Left colon (tissue), 2 donors: Measurements from ENCODE around the gene CEMIP. TPM values are rescaled to one million over a fixed set of nuclear protein-coding genes. Genes with fewer than 3 reads are reported as not detected.

ENCODE experiments used
- ATAC-seq: fragments of 200-7000 bp; cut with Tn5 transposase; one replicate; pipeline ENCODE4 v1.9.1; 2020; ENCODE audit warnings: mild to moderate bottlenecking, moderate library complexity
- DNase-seq, 2 donors: peaks; one replicate each; pipeline ENCODE4 v3.0.0-alpha.2; 2020
- intact Hi-C, 2 donors: fragments of 100-400 bp; cut with DNase I in 1 of 2; cut with micrococcal nuclease in 1 of 2; formaldehyde crosslinking; loops; one replicate each; pipeline versions ENCODE4 v1.11.2 to v1.14.0; 2022; cut with DNase I, micrococcal nuclease
- total RNA-seq, 2 donors: library from RNA; stranded (reverse); fragmentation: NEBNext Ultra II Directional; extraction: Animal tissue kit (Norgen Biotek cat#: 25700); gene quantifications; one replicate each; pipeline ENCODE4 v1.2.1, GENCODE V29; 2021
- donor health status: DM: no; HTN: no; CAD: no.
- donor health status: DM: yes; HTN: yes; CAD: no.

CEMIP gene
- total RNA-seq, 2 donors from 2014 or later = 1.1 to 1.7 TPM

DNA sequence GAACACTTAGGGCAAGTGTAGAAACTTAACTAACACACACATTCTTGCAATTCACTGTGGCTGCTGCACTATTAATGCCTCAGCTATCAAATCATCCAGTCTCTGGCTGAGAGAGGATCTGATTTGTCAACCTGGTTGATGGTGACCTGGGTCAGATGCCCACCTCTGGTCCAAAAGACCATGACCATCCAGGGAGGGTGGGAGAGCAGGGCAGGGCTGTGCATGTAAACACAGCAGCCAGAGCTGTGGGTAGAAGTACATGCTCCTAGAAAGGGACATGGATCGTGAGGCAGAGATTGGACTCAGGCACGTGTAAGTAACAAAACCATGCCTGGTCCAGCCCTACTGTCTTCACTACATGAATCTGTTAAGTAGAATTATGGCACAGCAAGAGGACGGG is 193.1 kb downstream of the CEMIP start:
- intact Hi-C loops = no loop called here

DNA sequence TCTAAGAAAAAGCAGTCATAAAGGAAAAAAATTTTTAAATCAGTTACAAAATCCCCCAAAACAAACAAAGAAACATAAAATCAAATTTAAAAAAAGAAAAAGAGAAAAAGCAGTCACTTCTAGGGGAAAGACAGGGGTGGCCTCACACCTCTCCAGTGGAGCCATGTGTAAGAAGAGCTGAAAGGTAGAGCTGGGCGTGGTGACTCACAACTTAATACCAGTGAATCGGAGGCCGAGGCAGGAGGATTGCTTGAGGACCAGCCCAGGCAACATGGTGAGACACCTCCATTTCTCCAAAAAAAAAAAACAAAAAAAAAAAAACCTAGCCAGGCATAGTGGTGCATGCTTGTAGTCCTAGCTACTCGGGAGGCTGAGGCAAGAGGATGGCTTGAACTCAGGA is 195.7 kb downstream of the CEMIP start:
- DNase-seq (no peak), ATAC-seq (no peak)
- intact Hi-C loops = loop anchor here in 1 of 2 donors (5.0 kb wide), 1 partner anchor 292 kb away; no protein-coding TSS in a partner anchor

More for the DNA sequence above, 193.1 kb downstream of the CEMIP start:
- ATAC-seq = no peak
- no peak for DNase-seq

DNA sequence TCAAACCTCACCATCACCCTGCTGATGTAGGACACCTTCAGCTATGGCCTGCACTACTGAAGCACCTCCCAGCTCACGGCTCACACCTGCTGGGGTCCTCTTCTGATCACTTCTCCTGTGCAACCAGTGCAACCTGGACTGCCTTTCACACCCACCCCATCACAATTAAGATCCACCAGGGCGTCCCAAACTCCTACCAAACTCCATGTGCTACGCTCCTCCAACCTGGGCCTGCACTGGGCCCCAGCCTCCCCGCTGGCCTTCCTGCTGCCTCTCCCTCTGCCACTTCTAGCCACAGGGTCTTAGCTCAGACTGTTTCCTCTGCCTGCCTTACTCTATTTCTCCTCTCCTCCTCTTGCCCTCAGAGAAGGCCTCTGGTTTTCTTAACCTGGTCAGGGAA is 197.7 kb downstream of the CEMIP start:
- no peak for ATAC-seq
- intact Hi-C loops = loop anchor here in 1 of 2 donors (5.0 kb wide), 1 partner anchor 290 kb away; no protein-coding TSS in a partner anchor
- no peak for DNase-seq

DNA sequence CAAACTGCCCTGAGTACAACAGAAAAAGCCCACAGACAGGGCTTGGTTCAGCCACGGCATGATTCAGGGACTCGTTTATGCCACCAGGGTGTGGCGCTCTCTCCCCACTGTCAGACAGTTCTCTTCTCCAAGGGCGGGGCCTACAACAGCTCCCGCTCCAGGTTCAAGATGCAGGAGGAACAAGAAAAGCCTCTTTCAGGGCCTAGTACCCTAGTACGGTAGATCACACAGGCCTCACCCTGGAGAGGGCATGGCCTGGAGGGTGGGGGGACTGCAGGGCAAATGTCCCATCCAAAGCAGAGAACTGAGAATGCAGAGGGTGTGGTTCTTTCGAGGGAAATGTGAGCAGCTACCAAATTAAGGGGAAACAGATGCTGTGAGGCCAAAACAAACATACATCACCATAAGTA is 198.5 kb downstream of the CEMIP start:
- DNase-seq = peak; percentile 56 to 81
- ATAC-seq = peak; percentile 98
- intact Hi-C loops = loop anchor here in 1 of 2 donors (5.0 kb wide), 1 partner anchor 290 kb away; no protein-coding TSS in a partner anchor

DNA sequence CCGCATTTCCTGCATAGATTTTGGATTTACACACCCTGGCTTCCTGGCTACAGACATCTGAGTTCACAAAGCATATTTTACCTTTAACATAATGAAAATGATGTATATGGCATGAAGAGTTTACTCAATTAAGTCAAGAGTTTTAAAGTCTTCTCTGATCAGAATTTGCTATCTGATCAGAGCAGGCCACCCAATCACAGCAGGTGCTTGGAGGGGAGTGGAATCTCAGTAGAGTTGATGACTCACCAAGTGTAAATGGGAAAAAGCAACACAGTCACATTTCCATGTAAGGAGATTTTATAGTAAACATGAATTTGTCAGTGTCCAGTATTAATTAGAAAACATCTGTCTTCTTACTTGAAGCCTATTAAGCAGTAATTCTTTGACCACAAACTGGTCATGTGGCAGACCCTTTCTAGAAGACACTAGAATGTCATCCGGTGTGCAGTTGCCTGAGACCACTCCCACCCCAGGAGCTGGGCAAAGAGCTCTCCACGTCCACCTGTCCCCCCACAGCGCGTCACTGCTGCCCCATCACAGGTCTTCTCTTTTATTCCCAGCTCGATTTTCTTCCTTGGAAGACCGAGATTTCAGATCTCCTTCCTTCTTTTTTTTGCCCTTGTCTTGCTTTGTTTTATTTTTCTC is 199.6 kb downstream of the CEMIP start:
- intact Hi-C loops = loop anchor here in 1 of 2 donors (5.0 kb wide), 1 partner anchor 288 kb away; no protein-coding TSS in a partner anchor
- ATAC-seq = no peak
- no peak for DNase-seq

DNA sequence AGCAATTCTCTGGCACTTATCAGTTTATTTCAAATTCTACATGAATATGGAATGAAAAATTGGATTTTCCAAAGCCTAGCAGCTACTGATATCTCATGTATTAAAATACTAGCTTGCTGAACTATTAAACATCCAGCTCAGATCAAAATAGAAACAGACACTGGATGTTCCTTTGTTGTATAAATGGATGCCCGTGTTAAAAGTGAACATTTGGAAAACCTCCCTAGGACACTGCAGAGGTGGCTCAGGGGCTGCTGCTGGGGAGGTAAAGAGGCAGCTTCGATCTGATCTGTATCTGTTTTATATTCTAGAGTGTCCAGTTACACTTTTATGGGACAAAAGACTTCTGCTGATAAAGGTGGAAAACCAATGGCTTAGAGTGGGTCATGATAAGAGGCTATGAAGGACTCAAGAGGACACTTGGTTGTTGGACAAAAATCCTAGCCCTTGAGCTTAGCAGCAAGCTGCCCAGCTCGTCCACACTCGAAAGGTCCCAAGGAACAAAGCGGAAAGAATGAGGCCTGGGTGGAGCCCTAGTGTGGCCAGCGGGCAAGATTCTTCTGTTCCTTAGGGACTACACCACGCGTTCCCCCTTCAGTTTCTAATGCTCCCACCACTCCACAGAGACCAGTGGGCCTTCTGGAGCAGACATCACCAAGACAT is 200.5 kb downstream of the CEMIP start:
- ATAC-seq (no peak), DNase-seq (no peak)
- intact Hi-C loops = loop anchor here in 1 of 2 donors (5.0 kb wide), 1 partner anchor 288 kb away; no protein-coding TSS in a partner anchor

DNA sequence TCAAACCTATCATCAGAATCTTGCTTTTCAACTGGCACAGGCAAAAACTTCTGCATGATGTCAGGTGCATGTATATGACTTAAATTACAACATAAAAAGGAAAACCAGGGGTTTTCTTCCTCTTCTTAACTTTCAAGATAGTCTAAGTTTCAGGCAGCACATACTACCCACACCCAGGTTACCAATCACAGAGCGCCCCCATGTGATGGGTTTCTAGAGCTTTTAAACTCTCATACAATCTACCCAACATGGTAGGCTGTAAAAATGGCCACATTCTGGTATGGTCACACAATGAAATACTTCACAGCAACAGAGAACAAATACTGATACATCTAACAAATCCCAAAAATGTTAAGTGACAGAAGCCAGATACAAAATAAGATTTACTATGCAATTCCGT is 203.0 kb downstream of the CEMIP start:
- ATAC-seq (no peak), DNase-seq (no peak)
- intact Hi-C loops = no loop called here

DNA sequence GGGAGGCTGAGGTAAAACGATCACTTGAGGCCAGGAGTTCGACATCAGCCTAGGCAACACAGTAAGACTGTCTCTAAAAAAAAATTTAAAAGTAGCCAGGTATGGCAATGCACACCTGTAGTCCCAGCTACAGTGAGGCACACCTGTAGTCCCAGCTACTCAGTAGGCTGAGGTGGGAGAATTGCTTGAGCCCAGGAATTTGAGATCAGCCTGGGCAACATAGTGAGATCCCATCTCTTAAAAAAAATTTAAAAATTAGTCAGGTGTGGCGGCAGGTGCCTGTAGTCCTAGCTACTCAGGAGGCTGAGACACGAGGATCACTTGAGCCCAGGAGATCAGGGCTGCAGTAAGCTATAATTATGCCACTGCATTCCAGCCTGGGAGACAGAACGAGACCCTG is 203.7 kb downstream of the CEMIP start:
- no peak for DNase-seq
- intact Hi-C loops = no loop called here
- ATAC-seq = no peak

DNA sequence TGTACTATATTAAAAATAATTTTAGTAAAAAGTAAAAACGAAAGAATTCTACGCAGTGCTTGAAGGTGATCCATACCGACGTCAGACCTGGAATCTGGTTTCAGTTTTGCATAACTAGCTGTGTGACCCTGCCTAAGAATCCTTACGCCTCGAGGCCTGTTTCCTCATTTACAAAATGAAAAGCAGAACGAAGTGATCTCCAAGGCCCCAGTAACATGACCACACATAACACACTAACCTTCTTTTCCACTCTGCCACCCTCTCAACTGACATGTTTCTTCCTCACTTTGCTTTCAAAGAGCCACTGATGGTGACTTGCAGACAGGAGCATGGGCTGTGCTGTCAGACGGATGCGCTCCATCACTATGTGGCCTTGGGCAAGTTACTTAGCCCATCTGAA is 205.7 kb downstream of the CEMIP start:
- intact Hi-C loops = no loop called here
- DNase-seq (no peak), ATAC-seq (no peak)

DNA sequence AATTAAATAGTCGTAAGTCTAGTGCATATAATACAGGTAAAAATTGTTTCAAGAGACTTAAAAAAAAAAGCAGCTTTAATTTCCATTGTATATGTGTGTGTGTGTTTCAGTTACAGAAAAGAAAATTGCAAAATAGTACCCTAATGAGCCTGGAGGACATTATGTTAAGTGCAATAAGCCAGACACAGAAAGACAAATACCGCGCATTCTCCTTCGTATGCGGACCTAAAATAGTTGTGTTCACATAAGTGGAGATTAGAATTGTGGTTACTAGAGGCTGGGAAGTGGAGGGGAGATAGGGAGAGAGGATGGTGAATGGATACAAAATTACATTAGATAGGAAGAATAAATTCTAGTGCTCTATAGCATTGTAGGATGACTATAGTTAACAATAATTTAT is 206.8 kb downstream of the CEMIP start:
- DNase-seq (no peak), ATAC-seq (no peak)
- intact Hi-C loops = no loop called here

DNA sequence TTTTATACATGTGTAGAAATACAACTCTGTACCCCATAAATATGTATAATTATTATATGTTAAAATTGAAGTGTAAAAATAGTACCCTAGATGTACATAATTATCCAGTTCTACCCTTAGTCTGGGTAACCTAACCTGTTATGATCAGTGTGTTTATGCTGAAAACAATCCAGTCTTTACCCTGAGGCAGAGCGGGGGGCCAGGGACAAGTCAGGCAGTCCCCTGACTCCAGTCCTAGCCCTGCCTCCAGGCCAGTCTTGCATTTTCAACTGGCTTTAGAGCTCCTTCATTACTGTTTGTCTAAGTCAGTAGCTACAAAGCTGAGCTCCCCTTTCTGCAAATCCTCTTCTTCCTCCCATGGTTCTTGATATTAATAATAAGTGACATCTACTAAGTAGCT is 207.3 kb downstream of the CEMIP start:
- intact Hi-C loops = no loop called here
- ATAC-seq (no peak), DNase-seq (no peak)

DNA sequence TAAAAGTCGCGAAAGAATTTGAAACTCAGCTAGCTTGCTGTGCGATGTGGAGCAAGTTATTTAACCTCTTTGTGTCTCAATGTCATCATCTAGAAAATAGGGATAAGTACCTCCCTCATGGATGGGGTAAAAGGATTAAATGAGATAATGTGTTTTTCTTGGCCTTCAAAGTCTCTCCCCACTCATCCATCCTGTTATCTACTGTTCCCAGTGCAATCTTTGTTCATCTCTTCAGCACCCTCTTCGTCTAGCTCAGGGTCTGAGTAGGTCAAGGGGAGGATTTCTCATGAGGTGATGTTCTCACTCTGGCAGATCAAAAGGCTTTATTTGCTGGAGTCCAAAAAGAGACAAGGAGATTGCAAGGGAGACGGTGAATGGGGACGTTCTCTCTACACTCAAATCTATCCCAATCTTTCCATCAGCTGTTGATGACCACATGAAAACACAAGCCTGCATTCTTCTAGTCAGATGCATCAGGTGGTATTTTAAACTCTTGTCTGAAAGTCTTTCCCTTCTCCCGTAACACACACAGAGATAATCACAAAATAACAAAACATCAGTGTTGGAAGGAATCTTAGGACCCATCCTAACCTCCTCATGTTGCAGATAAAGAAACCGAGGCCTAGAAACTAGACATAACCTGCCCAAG is 209.1 kb downstream of the CEMIP start:
- ATAC-seq = no peak
- intact Hi-C loops = no loop called here
- DNase-seq = no peak

DNA sequence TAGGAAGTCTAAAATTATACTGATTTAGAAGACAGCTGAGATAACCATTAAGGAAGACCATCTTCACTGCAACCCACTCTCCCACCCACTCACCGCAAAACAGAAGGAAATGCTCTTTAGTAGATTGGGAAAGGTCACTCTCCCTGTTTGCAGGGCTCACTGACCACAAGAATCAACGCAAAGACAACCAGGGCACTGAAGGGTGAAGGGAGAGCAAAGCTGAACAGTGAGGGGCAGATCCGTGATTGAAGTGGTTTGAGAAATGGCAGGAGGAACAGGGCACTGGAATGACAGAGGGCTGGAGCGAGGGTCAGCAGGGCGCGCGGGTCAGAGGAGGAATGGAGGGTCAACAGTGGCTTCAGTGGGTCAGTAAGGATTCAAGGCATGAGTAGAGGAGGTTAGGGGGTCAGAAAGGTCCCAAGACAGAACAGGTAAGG is 209.9 kb downstream of the CEMIP start:
- intact Hi-C loops = no loop called here
- ATAC-seq (peak; percentile 6), DNase-seq (no peak)

DNA sequence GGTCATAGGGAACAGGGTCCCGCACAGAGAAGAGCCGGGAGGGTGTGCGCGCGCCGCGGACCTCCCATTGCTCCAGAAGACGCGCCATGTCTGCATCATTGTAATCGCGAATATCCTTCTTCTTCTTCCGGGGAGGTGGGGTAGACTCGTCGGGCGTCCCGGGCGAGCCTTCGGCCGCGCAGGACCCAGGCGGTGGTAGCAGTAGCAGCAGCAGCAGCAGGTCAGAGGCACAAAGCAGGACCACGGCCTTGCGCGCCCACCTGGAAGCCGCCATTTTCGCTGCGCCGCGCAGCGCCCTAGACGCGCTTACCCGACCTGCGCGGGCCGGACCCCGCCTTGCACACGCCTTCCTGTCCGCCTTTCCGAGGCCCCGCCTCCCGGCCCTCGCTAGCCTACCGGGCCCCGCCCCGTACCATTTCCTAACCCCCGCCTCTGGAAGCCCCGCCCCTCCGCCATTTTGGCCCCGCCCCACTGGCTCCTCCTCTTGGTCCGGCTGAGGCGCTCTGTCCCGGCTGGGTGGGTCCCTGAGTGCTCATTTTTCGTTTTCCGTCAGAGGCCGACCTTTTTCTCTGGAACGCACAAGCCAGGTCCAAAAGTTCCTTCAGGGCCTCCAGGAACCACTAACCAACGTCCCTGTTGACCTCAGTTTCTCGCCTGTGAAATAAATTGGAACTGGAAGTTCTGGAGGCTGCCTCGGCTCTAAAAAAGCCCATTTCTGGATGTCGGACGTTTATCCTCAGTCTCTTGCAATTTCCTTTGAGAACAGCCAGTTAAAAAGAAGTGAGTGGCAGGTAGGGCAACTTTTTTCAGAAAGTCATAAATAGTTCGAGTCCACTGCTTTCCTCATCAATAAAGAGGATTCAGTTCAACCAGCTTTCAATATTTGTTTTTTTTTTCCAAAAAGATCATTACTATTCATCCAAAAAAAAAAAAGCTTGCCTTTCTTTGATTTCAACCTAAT is 210.6 kb downstream of the CEMIP start, which contains the start of gene MESD:
Gene MESD (minus strand): TSS at position 302 of the 961 bp plus-strand sequence. CDS start 28 bp downstream, at position 274.
- DNase-seq = peak; percentile 97 to 100
- intact Hi-C loops = loop anchor here in 1 of 2 donors (10.0 kb wide), 1 partner anchor 115 kb away; no protein-coding TSS in a partner anchor
- peak; percentile 98 for ATAC-seq

DNA sequence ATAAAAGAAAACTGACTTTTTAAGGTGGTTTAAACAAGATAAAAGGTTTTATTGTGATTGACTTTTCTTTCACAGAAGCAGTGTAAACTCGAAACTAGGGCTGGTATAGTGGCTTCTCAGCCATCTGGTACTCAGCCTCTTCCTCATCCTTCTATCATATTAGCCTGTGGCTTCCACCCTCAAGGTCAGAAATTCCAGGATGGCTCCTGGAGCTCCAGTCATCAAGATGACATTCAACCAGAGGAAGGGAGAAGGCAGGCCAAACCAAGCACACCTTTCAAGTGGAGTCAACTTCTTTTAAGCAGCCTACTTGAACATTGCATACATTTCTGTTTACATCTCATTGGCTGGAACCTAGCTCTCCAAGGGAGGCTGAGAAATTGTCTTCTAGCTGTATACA is 211.8 kb downstream of the CEMIP start:
- ATAC-seq = no peak
- DNase-seq = no peak
- intact Hi-C loops = loop anchor here in 1 of 2 donors (10.0 kb wide), 1 partner anchor 114 kb away; no protein-coding TSS in a partner anchor

DNA sequence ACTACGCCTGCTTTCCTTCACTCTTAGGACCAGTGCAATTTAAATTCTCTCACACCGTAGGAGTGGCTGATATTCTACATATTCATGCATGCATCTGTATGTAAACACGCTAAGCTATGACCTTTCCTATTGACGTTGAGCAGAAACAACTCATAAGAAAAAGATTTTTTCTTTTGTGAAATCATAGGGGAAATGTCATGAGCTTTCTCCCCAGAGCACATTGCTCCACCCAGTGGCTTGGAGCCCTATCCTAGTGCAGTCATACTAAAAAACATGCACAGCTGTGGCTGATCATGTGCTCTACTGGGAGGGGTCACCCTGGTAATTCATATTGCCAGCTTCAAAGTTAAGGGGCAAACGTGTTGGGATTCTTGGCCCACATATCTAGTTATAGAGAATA is 212.3 kb downstream of the CEMIP start:
- ATAC-seq (no peak), DNase-seq (peak; percentile 49 to 60)
- intact Hi-C loops = loop anchor here in 1 of 2 donors (10.0 kb wide), 1 partner anchor 113 kb away; no protein-coding TSS in a partner anchor

DNA sequence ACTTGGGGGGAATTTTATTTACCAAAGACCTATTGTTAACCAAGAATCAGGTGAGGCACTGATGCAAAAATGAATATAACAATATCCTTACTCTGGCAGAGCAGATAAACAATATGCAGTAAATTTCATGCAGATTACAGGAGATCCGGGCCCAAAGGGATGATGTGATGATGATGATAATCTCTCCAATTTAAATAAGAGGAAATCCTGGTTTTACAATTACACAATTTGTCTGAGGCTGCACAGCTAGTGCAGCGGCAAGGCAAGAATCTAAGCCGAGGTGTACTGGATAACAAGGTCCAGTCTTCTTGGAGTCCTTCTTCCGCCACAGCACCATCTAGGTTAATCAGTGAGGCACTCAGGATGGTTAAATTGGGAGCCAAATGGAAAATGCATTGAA is 212.8 kb downstream of the CEMIP start:
- intact Hi-C loops = loop anchor here in 1 of 2 donors (10.0 kb wide), 1 partner anchor 113 kb away; no protein-coding TSS in a partner anchor
- DNase-seq (no peak), ATAC-seq (no peak)

DNA sequence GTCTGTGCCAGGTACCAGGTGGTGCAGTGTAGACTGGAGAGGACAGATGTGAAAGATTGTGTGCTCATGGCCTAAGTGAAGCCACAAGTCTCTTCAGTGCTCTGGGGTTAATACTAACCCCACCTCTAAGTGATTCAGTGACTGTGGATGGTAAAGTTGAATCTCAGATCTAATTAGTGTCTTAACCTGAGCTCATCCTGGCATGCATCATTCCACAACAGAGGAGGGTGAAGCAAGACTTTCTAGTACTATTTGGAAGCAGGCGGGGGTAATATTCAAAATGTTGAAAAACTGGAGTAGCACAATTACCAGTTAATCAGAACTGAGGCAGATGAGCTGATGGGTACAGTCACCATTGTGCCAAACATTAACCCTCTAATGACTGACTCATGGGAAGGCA is 213.3 kb downstream of the CEMIP start:
- intact Hi-C loops = loop anchor here in 1 of 2 donors (10.0 kb wide), 1 partner anchor 112 kb away; no protein-coding TSS in a partner anchor
- ATAC-seq = no peak
- DNase-seq = no peak
